ENCODE data around the gene RACGAP1.
"Not testable (repeated sequence)": the region's sequence is repeated elsewhere in the genome, so short reads cannot be mapped to it uniquely, and the experiment has no call there.

The RACGAP1 gene

GRCh38 chr12:50024805-50025186 is 498 bp downstream of the RACGAP1 start:
- no peak for DNase-seq

GRCh38 chr12:50024227-50024626 is 1.1 kb downstream of the RACGAP1 start:
- DNase-seq, result no peak

- no peak for DNase-seq
These were observed 2.4 kb downstream of the RACGAP1 start for GRCh38 chr12:50022903-50023302.

GRCh38 chr12:50021031-50021430 is 4.3 kb downstream of the RACGAP1 start:
- no peak for DNase-seq

GRCh38 chr12:50019524-50019923 is 5.8 kb downstream of the RACGAP1 start:
- DNase-seq, result no peak

- DNase-seq, result no peak
These were observed 6.3 kb downstream of the RACGAP1 start for GRCh38 chr12:50018968-50019367.

GRCh38 chr12:50018154-50018553 is 7.1 kb downstream of the RACGAP1 start:
- DNase-seq, result no peak

GRCh38 chr12:50017641-50018040 is 7.7 kb downstream of the RACGAP1 start:
- DNase-seq, result no peak

- no peak for DNase-seq
These were observed 8.5 kb downstream of the RACGAP1 start for GRCh38 chr12:50016501-50017475.

- DNase-seq, result no peak
These were observed 11.0 kb downstream of the RACGAP1 start for GRCh38 chr12:50014342-50014741.

- DNase-seq, result no peak
These were observed 11.7 kb downstream of the RACGAP1 start for GRCh38 chr12:50013361-50014147.

- peak in 1 of 2 experiments; percentile 38 for DNase-seq
These were observed 18.4 kb downstream of the RACGAP1 start for GRCh38 chr12:50006754-50007442.

GRCh38 chr12:50006280-50006679 is 19.0 kb downstream of the RACGAP1 start:
- no peak for DNase-seq

- no peak for DNase-seq
These were observed 20.1 kb downstream of the RACGAP1 start for GRCh38 chr12:50005175-50005574.

- no peak for DNase-seq
These were observed 20.6 kb downstream of the RACGAP1 start for GRCh38 chr12:50004696-50005095.

- no peak for DNase-seq
These were observed 21.7 kb downstream of the RACGAP1 start for GRCh38 chr12:50003595-50003994.

GRCh38 chr12:49998453-49998852 is 26.8 kb downstream of the RACGAP1 start:
- DNase-seq, result no peak

GRCh38 chr12:49990273-49990672 is 35.0 kb downstream of the RACGAP1 start:
- no peak for DNase-seq

GRCh38 chr12:49989400-49989799 is 35.9 kb downstream of the RACGAP1 start:
- DNase-seq, result not testable (repeated sequence)

- DNase-seq, result no peak
These were observed 37.5 kb downstream of the RACGAP1 start for GRCh38 chr12:49987625-49988303.

- DNase-seq, result not testable (repeated sequence)
These were observed 38.8 kb downstream of the RACGAP1 start for GRCh38 chr12:49986476-49986875.

GRCh38 chr12:49985981-49986380 is 39.3 kb downstream of the RACGAP1 start:
- DNase-seq, result no peak
